Neural progenitor cell (in vitro differentiated cells): ENCODE results near the gene TNPO2.
"Not testable (repeated sequence)": the region's sequence is repeated elsewhere in the genome, so short reads cannot be mapped to it uniquely, and the experiment has no call there.

Source experiments
- EZH2 ChIP-seq: fragments of 200-600 bp; sonication (generic); IDR thresholded peaks from 2 replicates; pipeline ENCODE4 v1.6.1; 2017; ENCODE audit warnings: antibody characterized with exemption, mild to moderate bottlenecking, moderate library complexity
- EZH2phosphoT487 ChIP-seq: fragments of 200-600 bp; sonication (generic); IDR thresholded peaks from 2 replicates; pipeline ENCODE4 v1.6.1; 2017; ENCODE audit warnings: antibody characterized with exemption
- TF ChIP-seq, protein P1 (sequence below): fragments of 200-600 bp; sonication (generic); IDR thresholded peaks from 2 replicates; pipeline ENCODE4 v1.5.1; 2017; ENCODE audit warnings: antibody characterized with exemption, mild to moderate bottlenecking

DNA sequence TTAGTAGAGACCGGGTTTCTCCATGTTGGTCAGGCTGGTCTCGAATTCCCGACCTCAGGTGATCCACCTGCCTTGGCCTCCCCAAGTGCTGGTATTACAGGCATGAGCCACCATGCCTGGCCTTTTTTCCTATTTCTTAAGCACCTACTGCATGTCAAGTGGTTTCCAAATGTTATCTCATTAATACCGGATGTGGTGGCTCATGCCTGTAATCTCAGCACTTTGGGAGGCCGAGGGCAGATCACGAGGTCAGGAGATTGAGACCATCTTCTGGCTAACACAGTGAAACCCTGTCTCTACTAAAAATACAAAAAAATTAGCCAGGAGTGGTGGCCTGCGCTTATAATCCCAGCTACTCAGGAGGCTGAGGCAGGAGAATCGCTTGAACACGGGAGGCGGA is 1.9 kb upstream of the TNPO2 start:
- TF ChIP-seq EZH2, EZH2phosphoT487: not testable (repeated sequence)
- TF ChIP-seq, protein P1, sequence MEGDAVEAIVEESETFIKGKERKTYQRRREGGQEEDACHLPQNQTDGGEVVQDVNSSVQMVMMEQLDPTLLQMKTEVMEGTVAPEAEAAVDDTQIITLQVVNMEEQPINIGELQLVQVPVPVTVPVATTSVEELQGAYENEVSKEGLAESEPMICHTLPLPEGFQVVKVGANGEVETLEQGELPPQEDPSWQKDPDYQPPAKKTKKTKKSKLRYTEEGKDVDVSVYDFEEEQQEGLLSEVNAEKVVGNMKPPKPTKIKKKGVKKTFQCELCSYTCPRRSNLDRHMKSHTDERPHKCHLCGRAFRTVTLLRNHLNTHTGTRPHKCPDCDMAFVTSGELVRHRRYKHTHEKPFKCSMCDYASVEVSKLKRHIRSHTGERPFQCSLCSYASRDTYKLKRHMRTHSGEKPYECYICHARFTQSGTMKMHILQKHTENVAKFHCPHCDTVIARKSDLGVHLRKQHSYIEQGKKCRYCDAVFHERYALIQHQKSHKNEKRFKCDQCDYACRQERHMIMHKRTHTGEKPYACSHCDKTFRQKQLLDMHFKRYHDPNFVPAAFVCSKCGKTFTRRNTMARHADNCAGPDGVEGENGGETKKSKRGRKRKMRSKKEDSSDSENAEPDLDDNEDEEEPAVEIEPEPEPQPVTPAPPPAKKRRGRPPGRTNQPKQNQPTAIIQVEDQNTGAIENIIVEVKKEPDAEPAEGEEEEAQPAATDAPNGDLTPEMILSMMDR, result not testable (repeated sequence)
